ENCODE measurements around the gene TRIM69.

TRIM69 gene

GRCh38 chr15:44790656-44791055, 54.3 kb downstream of the TRIM69 start:
- no peak for DNase-seq
- in situ Hi-C loops (cut with MboI; ENCODE audit: low pct_unique_long_range_greater_than_20kb, low sequenced_read_pairs): no loop called here

- no peak for DNase-seq
- in situ Hi-C loops (cut with MboI; ENCODE audit: low pct_unique_long_range_greater_than_20kb, low sequenced_read_pairs): no loop called here
These were observed 56.4 kb downstream of the TRIM69 start for GRCh38 chr15:44792715-44793114.

GRCh38 chr15:44794072-44794471, 57.7 kb downstream of the TRIM69 start:
- in situ Hi-C loops (cut with MboI; ENCODE audit: low pct_unique_long_range_greater_than_20kb, low sequenced_read_pairs): no loop called here
- DNase-seq: no peak

GRCh38 chr15:44796508-44796907, 60.2 kb downstream of the TRIM69 start:
- DNase-seq: no peak
- in situ Hi-C loops (cut with MboI; ENCODE audit: low pct_unique_long_range_greater_than_20kb, low sequenced_read_pairs): no loop called here

GRCh38 chr15:44798826-44799225, 62.5 kb downstream of the TRIM69 start:
- DNase-seq: no peak
- in situ Hi-C loops (cut with MboI; ENCODE audit: low pct_unique_long_range_greater_than_20kb, low sequenced_read_pairs): no loop called here

- in situ Hi-C loops (cut with MboI; ENCODE audit: low pct_unique_long_range_greater_than_20kb, low sequenced_read_pairs): no loop called here
- no peak for DNase-seq
These were observed 65.0 kb downstream of the TRIM69 start for GRCh38 chr15:44801364-44801763.

- no peak for DNase-seq
- in situ Hi-C loops (cut with MboI; ENCODE audit: low pct_unique_long_range_greater_than_20kb, low sequenced_read_pairs): no loop called here
These were observed 65.5 kb downstream of the TRIM69 start for GRCh38 chr15:44801797-44802196.

- in situ Hi-C loops (cut with MboI; ENCODE audit: low pct_unique_long_range_greater_than_20kb, low sequenced_read_pairs): no loop called here
- no peak for DNase-seq
These were observed 66.0 kb downstream of the TRIM69 start for GRCh38 chr15:44802336-44802735.

- in situ Hi-C loops (cut with MboI; ENCODE audit: low pct_unique_long_range_greater_than_20kb, low sequenced_read_pairs): no loop called here
- no peak for DNase-seq
These were observed 68.1 kb downstream of the TRIM69 start for GRCh38 chr15:44804298-44805046.

- in situ Hi-C loops (cut with MboI; ENCODE audit: low pct_unique_long_range_greater_than_20kb, low sequenced_read_pairs): no loop called here
- no peak for DNase-seq
These were observed 72.2 kb downstream of the TRIM69 start for GRCh38 chr15:44808557-44808956.

- no peak for DNase-seq
- in situ Hi-C loops (cut with MboI; ENCODE audit: low pct_unique_long_range_greater_than_20kb, low sequenced_read_pairs): no loop called here
These were observed 73.9 kb downstream of the TRIM69 start for GRCh38 chr15:44810237-44810636.

- in situ Hi-C loops (cut with MboI; ENCODE audit: low pct_unique_long_range_greater_than_20kb, low sequenced_read_pairs): no loop called here
- no peak for DNase-seq
These were observed 75.0 kb downstream of the TRIM69 start for GRCh38 chr15:44811337-44811736.

GRCh38 chr15:44812029-44812517, 75.7 kb downstream of the TRIM69 start:
- in situ Hi-C loops (cut with MboI; ENCODE audit: low pct_unique_long_range_greater_than_20kb, low sequenced_read_pairs): no loop called here
- DNase-seq: no peak

- in situ Hi-C loops (cut with MboI; ENCODE audit: low pct_unique_long_range_greater_than_20kb, low sequenced_read_pairs): no loop called here
- no peak for DNase-seq
These were observed 76.9 kb downstream of the TRIM69 start for GRCh38 chr15:44813231-44813630.
